Panc1 (cell line): ENCODE results near the gene B4GALT1.

ENCODE experiments used
- CTCF ChIP-seq: fragments of 450-650 bp; IDR thresholded peaks from 2 replicates; pipeline ENCODE4 v1.5.1; 2017; ENCODE audit warnings: mild to moderate bottlenecking
- POLR2AphosphoS5 ChIP-seq: IDR thresholded peaks from 2 replicates; pipeline ENCODE4 v1.6.1; 2012; ENCODE audit warnings: mild to moderate bottlenecking, low read depth, low read length, moderate library complexity
- SIN3A ChIP-seq: IDR thresholded peaks from 2 replicates; pipeline ENCODE4 v1.6.1; 2012; ENCODE audit warnings: low read depth, mild to moderate bottlenecking, low read length, moderate library complexity, borderline replicate concordance; ENCODE audit not compliant: insufficient read depth
- TCF7L2 ChIP-seq: IDR thresholded peaks from 2 replicates; pipeline ENCODE4 v1.6.1; 2011; ENCODE audit warnings: mild to moderate bottlenecking, low read depth, low read length, inconsistent platforms

GRCh38 chr9:33117306-33117705 is 49.8 kb downstream of the B4GALT1 start:
- TF ChIP-seq POLR2AphosphoS5: no peak
- TF ChIP-seq CTCF: no peak
- no peak for TF ChIP-seq TCF7L2
- no peak for TF ChIP-seq SIN3A
